Psoas muscle (tissue), 8 donors: ENCODE results near the gene CSDE1. TPM values are rescaled to one million over a fixed set of nuclear protein-coding genes. Genes with fewer than 3 reads are reported as not detected.
A peak's percentile ranks its signal among the peaks of the same experiment; 100 is the strongest.

Experiments used
- ATAC-seq, 4 donors: fragments of 200-7000 bp; cut with Tn5 transposase; one replicate each; pipeline ENCODE4 v1.9.1; 2020; ENCODE audit warnings: moderate library complexity in 3 of 4, mild to moderate bottlenecking in 2 of 4
- DNase-seq, 2 donors: peaks; one replicate each; pipeline ENCODE4 v3.0.0-alpha.2; 2020
- H3K27ac ChIP-seq: fragments of 200-600 bp; one replicate; pipeline ENCODE4 v1.8.0; 2022
- H3K27me3 ChIP-seq, 3 donors: fragments of 200-600 bp in 1 of 3; one replicate each; pipeline versions ENCODE4 v1.6.1 to v1.8.0; 2013 to 2022; ENCODE audit warnings: low read length in 2 of 3, mild to moderate bottlenecking in 2 of 3, moderate library complexity in 1 of 3; ENCODE audit not compliant: insufficient read depth in 3 of 3
- H3K36me3 ChIP-seq, 2 donors: fragments of 200-600 bp in 1 of 2; one replicate each; pipeline versions ENCODE4 v1.6.1 to v1.8.0; 2013 to 2022; ENCODE audit warnings: low read depth in 1 of 2, mild to moderate bottlenecking in 1 of 2, moderate library complexity in 1 of 2; ENCODE audit not compliant: insufficient read depth in 1 of 2
- H3K4me1 ChIP-seq: fragments of 200-600 bp; one replicate; pipeline ENCODE4 v1.8.0; 2022
- H3K4me3 ChIP-seq: fragments of 200-600 bp; one replicate; pipeline ENCODE4 v1.8.0; 2022; ENCODE audit warnings: mild to moderate bottlenecking
- H3K9me3 ChIP-seq: fragments of 200-600 bp; one replicate; pipeline ENCODE4 v1.8.0; 2022
- WGBS, 3 donors: extraction: QIAGEN DNeasy Blood & Tissue Kit; methylation state at CpG; one replicate each; pipeline versions ENCODE4 v1.1.6 to v1.1.7; 2013; 5-methylcytosine and 5-hydroxymethylcytosine counted together
- intact Hi-C, 2 donors: fragments of 100-400 bp; cut with DNase I; formaldehyde crosslinking; loops; one replicate each; pipeline versions ENCODE4 v1.11.0 to v1.14.2; 2022
- polyA plus RNA-seq, 3 donors: library from polyadenylated mRNA; stranded (reverse); fragments of 200-250 nt; gene quantifications; one replicate each; pipeline ENCODE4 v1.2.3, GENCODE V29; 2013
- total RNA-seq, 4 donors: library from RNA; stranded (reverse); fragmentation: NEBNext Ultra II Directional in 2 of 4; extraction: Animal tissue kit (Norgen Biotek cat#: 25700) in 2 of 4; gene quantifications; one replicate each; pipeline versions ENCODE4 v1.2.1 to v1.2.4, GENCODE V29; 2021 to 2023
- TF ChIP-seq, protein P1 (sequence below): fragments of 200-600 bp; IDR thresholded peaks from one replicate; pipeline ENCODE4 v1.8.0; 2022; ENCODE audit warnings: antibody characterized with exemption
- donor health status: healthy with polysubstance abuse.
- donor health status: DM: no; HTN: no; CAD: no; lungs with moderate emphysema.
- donor health status: Bipolar disorder and iron deficiency.
- donor health status: healthy.
- donor health status: DM: yes; HTN: yes; CAD: no.
- donor health status: DM: no; HTN: no; CAD: no.
- donor health status: DM: no; HTN: no; CAD: no.
- donor health status: DM: yes; HTN: yes; CAD: no.

CSDE1 gene
- total and polyA plus RNA-seq, 7 donors, result 305 to 1,888 (median 1,387) TPM

GRCh38 chr1:114695430-114696058, 62.2 kb downstream of the CSDE1 start, which contains the start of gene AMPD1:
AMPD1 (minus strand) TSS chr1:114695546; CDS start chr1:114695471, 75 bp downstream.
- TF ChIP-seq, protein P1, sequence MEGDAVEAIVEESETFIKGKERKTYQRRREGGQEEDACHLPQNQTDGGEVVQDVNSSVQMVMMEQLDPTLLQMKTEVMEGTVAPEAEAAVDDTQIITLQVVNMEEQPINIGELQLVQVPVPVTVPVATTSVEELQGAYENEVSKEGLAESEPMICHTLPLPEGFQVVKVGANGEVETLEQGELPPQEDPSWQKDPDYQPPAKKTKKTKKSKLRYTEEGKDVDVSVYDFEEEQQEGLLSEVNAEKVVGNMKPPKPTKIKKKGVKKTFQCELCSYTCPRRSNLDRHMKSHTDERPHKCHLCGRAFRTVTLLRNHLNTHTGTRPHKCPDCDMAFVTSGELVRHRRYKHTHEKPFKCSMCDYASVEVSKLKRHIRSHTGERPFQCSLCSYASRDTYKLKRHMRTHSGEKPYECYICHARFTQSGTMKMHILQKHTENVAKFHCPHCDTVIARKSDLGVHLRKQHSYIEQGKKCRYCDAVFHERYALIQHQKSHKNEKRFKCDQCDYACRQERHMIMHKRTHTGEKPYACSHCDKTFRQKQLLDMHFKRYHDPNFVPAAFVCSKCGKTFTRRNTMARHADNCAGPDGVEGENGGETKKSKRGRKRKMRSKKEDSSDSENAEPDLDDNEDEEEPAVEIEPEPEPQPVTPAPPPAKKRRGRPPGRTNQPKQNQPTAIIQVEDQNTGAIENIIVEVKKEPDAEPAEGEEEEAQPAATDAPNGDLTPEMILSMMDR, result no peak
- Histone ChIP-seq H3K4me1 (peaks cover 20% of the 10 kb centered on the region), H3K36me3 (peaks cover 0 to 12% of the 10 kb centered on the region in 2 donors), H3K4me3 (peak within 1 kb of the TSS; percentile 75), H3K27ac (peak within 1 kb of the TSS; percentile 94), H3K27me3 (no peaks in the 10 kb centered on the region), H3K9me3 (no peaks in the 10 kb centered on the region)
- ATAC-seq (peak; percentile 71 to 80 (median 74)), DNase-seq (no peak)
- intact Hi-C loops, result loop anchor here in 1 of 2 donors (1.0 to 2.0 kb wide), 2 partner anchors 55 to 61 kb away; partner anchors contain the start of gene CSDE1
- WGBS, 3 donors, result 21 to 33% (median 29%) methylated on average over 6 of the region's 6 CpGs

DNA sequence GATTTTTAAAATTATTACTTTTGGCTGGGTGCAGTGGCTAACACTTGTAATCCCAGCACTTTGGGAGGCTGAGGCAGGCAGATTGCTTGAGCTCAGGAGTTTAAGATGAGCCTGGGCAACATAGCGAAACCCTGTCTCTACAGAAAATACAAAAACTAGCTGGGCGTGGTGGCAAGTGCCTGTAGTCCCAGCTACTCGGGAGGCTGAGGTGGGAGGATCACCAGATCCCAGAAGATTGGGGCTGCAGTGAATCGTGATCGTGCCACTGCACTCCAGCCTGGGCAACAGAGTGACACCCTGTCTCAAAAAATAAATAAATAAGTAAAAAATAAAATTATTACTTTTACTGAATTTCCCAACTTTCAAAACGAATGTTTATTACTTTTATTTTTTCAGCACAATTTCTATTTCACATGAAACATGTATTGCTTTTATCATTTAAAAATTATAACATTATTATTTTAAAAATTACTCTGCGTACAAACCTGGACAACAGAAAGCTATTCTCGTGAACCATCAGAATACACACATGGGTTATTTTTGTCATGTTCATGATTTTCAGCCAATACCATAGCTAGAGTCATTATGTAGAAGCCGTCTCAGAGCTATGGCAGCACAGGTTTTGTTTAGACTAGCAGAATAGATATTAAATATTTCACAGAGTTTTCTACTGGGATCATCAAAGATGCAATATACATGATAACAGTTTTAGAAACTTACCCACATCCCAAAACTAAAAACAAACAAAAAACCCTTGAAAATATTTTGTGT, 63.1 kb downstream of the CSDE1 start:
- Histone ChIP-seq H3K4me3 (peak overlapping the region; percentile 75), H3K9me3 (no peaks in the 10 kb centered on the region), H3K4me1 (peaks cover 26% of the 10 kb centered on the region), H3K36me3 (peaks cover 0 to 18% of the 10 kb centered on the region in 2 donors), H3K27me3 (no peaks in the 10 kb centered on the region), H3K27ac (peak overlapping the region; percentile 94)
- ATAC-seq (peak in 3 of 4 donors; percentile 56 to 69 (median 63)), DNase-seq (no peak)
- intact Hi-C loops, result loop anchor here in 1 of 2 donors (1.0 to 2.0 kb wide), 2 partner anchors 56 to 62 kb away; partner anchors contain the start of gene CSDE1
- 34 to 47% (median 36%) methylated on average over 9 of the region's 9 CpGs for WGBS, 3 donors
- TF ChIP-seq, protein P1, result no peak

DNA sequence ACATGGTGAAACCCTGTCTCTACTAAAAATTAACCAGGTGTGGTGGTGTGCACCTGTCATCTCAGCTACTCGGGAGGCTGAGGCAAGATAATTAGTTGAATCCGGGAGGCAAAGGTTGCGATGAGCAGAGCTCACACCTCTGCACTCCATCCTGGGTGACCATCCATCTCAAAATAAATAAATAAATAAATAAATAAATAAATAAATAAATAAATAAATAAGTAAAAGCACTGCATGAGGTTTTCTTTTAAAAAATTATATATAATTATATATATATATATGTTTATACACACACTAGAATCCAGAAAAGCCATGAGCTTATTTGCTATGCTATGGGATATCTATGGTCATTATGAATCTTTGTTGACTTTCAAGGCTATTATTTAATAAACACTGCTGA, 64.8 kb downstream of the CSDE1 start:
- intact Hi-C loops, result no loop called here
- DNase-seq, result no peak
- Histone ChIP-seq H3K36me3 (peaks cover 0 to 36% of the 10 kb centered on the region in 2 donors), H3K4me3 (peak overlapping the region; percentile 75), H3K27me3 (no peaks in the 10 kb centered on the region), H3K9me3 (no peaks in the 10 kb centered on the region), H3K27ac (peak overlapping the region; percentile 94), H3K4me1 (peaks cover 43% of the 10 kb centered on the region)
- TF ChIP-seq, protein P1, result no peak
- 34 to 62% (median 38%) methylated on average over 3 of the region's 3 CpGs for WGBS, 3 donors
- ATAC-seq, result no peak

GRCh38 chr1:114691061-114691460, 66.7 kb downstream of the CSDE1 start:
- ATAC-seq, result peak; percentile 12 to 29 (median 22)

More at GRCh38 chr1:114691061-114691460, 66.7 kb downstream of the CSDE1 start:
- DNase-seq, result no peak
- intact Hi-C loops, result no loop called here
- Histone ChIP-seq H3K9me3 (no peaks in the 10 kb centered on the region), H3K27me3 (no peaks in the 10 kb centered on the region), H3K4me1 (peaks cover 54% of the 10 kb centered on the region), H3K4me3 (peak overlapping the region; percentile 75), H3K36me3 (peaks cover 0 to 55% of the 10 kb centered on the region in 2 donors), H3K27ac (peak overlapping the region; percentile 94)
- TF ChIP-seq, protein P1, result no peak
- 29 to 60% (median 38%) methylated on average over 2 of the region's 2 CpGs for WGBS, 3 donors
